ENCODE results near the gene LHFPL2. TPM values are rescaled to one million over a fixed set of nuclear protein-coding genes. Genes with fewer than 3 reads are reported as not detected.

The LHFPL2 gene
- total RNA-seq, 1 experiment from 2014 or later = 17.9 TPM

GRCh38 chr5:78606241-78606640 lies 42.3 kb downstream of the LHFPL2 start:
- H3K79me2 ChIP-seq (ENCODE audit: insufficient read depth, low read length) = no peaks in the 10 kb centered on the region
- H3K4me3 ChIP-seq (replicated peaks in 1 of 2; ENCODE audit: low read depth in 1 of 2, low read length in 2 of 2) = no peak overlapping the region
- no peak overlapping the region for H3K9ac ChIP-seq (ENCODE audit: low read length)
- no peak for ATAC-seq
- ChIA-PET POLR2A (no interaction called here), RAD21 (ENCODE audit: low non-redundant PET in 1 of 2, low total read pairs in 2 of 2, uncharacterized antibody in 2 of 2, unreplicated experiment in 2 of 2) (no interaction called here), CTCF (no interaction called here)
- no peaks in the 10 kb centered on the region for H3K9me2 ChIP-seq (ENCODE audit: insufficient read depth)
- H3K4me1 ChIP-seq (ENCODE audit: control insufficient read depth in 1 of 2, insufficient read depth in 2 of 2, low read length in 2 of 2) = peaks cover 6 to 14% of the 10 kb centered on the region in 2 experiments; a peak in 3 of 4 replicates
- no peak overlapping the region for H2AFZ ChIP-seq (ENCODE audit: low read depth, low read length, poor library complexity, severe bottlenecking)
- DNase-seq (ENCODE audit: low read depth, low spot score) = no peak
- H3K27me3 ChIP-seq (ENCODE audit: insufficient read depth, low read length) = no peaks in the 10 kb centered on the region
- intact Hi-C loops (cut with micrococcal nuclease) = no loop called here
- H4K20me1 ChIP-seq (ENCODE audit: insufficient read depth) = no peaks in the 10 kb centered on the region
- H3K27ac ChIP-seq (ENCODE audit: low read depth, low read length) = no peak overlapping the region
- H3K4me2 ChIP-seq (ENCODE audit: low read length) = no peak overlapping the region
- no TSS peak for BruUV-seq (replicated peaks)
- H3K36me3 ChIP-seq (ENCODE audit: control insufficient read depth in 1 of 2, insufficient read depth in 2 of 2, low read length in 2 of 2) = no peaks in the 10 kb centered on the region
- TF ChIP-seq JUND (IDR thresholded peaks at IDR 0.05) (no peak), REST (IDR thresholded peaks at IDR 0.05; ENCODE audit: low read depth) (no peak), ELF1 (IDR thresholded peaks at IDR 0.05; ENCODE audit: borderline replicate concordance, low read depth) (no peak), EZH2phosphoT487 (IDR thresholded peaks at IDR 0.05; ENCODE audit: borderline replicate concordance) (no peak), SRF (IDR thresholded peaks at IDR 0.05; ENCODE audit: low read depth) (no peak), ZFX (IDR thresholded peaks at IDR 0.05) (no peak), MAX (IDR thresholded peaks at IDR 0.05) (no peak), EZH2 (IDR thresholded peaks at IDR 0.05) (no peak), CEBPB (IDR thresholded peaks at IDR 0.05; ENCODE audit: low read depth) (no peak), CBX3 (IDR thresholded peaks at IDR 0.05; ENCODE audit: low read depth) (no peak), POLR2A (IDR thresholded peaks at IDR 0.05; ENCODE audit: borderline replicate concordance, extremely low read depth, insufficient read depth, insufficient read length) (no peak), SP1 (IDR thresholded peaks at IDR 0.05; ENCODE audit: low read depth) (no peak), ZBTB33 (IDR thresholded peaks at IDR 0.05; ENCODE audit: extremely low read depth, insufficient replicate concordance, low read length) (no peak), CTCF (IDR thresholded peaks at IDR 0.05 in 2 of 3, conservative IDR thresholded peaks at IDR 0.05 in 1 of 3; ENCODE audit: borderline replicate concordance in 1 of 3, insufficient read depth in 1 of 3, low read depth in 2 of 3, low read length in 2 of 3) (no peak), POLR2AphosphoS5 (IDR thresholded peaks at IDR 0.05; ENCODE audit: low read depth, low read length) (no peak), FOSL1 (IDR thresholded peaks at IDR 0.05; ENCODE audit: low read depth) (no peak), RAD21 (IDR thresholded peaks at IDR 0.05; ENCODE audit: low read depth) (no peak), TCF7L2 (IDR thresholded peaks at IDR 0.05; ENCODE audit: borderline replicate concordance, extremely low read depth, insufficient read depth, insufficient read length) (no peak), YY1 (IDR thresholded peaks at IDR 0.05; ENCODE audit: extremely low read depth, insufficient replicate concordance, low read depth, low read length) (no peak)
- H3K9me3 ChIP-seq (ENCODE audit: control insufficient read depth in 1 of 2, insufficient read depth in 1 of 2, low read depth in 1 of 2, low read length in 2 of 2) = no peaks in the 10 kb centered on the region
